Naive B cell (primary cell): Measurements from ENCODE around the gene FRMPD2. TPM values are rescaled to one million over a fixed set of nuclear protein-coding genes. Genes with fewer than 3 reads are reported as not detected.
A peak's percentile ranks its signal among the peaks of the same experiment; 100 is the strongest.
"Not testable (repeated sequence)": the region's sequence is repeated elsewhere in the genome, so short reads cannot be mapped to it uniquely, and the experiment has no call there.

ENCODE experiments used
- ATAC-seq, 2 donors: fragments of 150-1000 bp; cut with Tn5 transposase; 2 replicates each; pipeline ENCODE4 v1.10.0; 2021; ENCODE audit warnings: low read depth in 2 of 2, mild to moderate bottlenecking in 2 of 2, moderate library complexity in 2 of 2
- DNase-seq: peaks from one replicate; pipeline ENCODE4 v3.0.0; 2022
- H3K27ac Mint-ChIP-seq, 6 donors: one replicate each; pipeline ENCODE4 v1.8.0; 2020 to 2022; ENCODE audit warnings: mild to moderate bottlenecking in 6 of 6, mixed read lengths in 6 of 6, moderate library complexity in 5 of 6, inconsistent platforms in 2 of 6
- H3K27me3 Mint-ChIP-seq, 3 donors: one replicate each; pipeline ENCODE4 v1.8.0; 2021 to 2022; ENCODE audit warnings: mixed read lengths in 3 of 3, mild to moderate bottlenecking in 1 of 3
- H3K36me3 Mint-ChIP-seq, 2 donors: one replicate each; pipeline ENCODE4 v1.8.0; 2020 to 2022; ENCODE audit warnings: mixed read lengths in 2 of 2, inconsistent platforms in 1 of 2, mild to moderate bottlenecking in 1 of 2
- H3K4me1 Mint-ChIP-seq, 3 donors: one replicate each; pipeline ENCODE4 v1.8.0; 2020 to 2022; ENCODE audit warnings: mixed read lengths in 3 of 3, inconsistent platforms in 1 of 3, mild to moderate bottlenecking in 1 of 3, moderate library complexity in 1 of 3
- H3K4me3 Mint-ChIP-seq, 8 donors: one replicate each; pipeline ENCODE4 v1.8.0; 2020 to 2022; ENCODE audit warnings: mild to moderate bottlenecking in 8 of 8, mixed read lengths in 8 of 8, moderate library complexity in 8 of 8, inconsistent platforms in 2 of 8
- H3K9me3 Mint-ChIP-seq, 7 donors: one replicate each; pipeline ENCODE4 v1.8.0; 2020 to 2022; ENCODE audit warnings: mixed read lengths in 7 of 7, mild to moderate bottlenecking in 5 of 7, inconsistent platforms in 2 of 7, moderate library complexity in 1 of 7
- polyA plus RNA-seq, 6 donors: library from polyadenylated mRNA; unstranded; fragments of 300-500 nt; fragmentation: Illumina TruSeq; gene quantifications; one replicate each; pipeline ENCODE4 v1.2.3, GENCODE V29; 2021; ENCODE audit warnings: low read depth in 6 of 6

Gene FRMPD2
- polyA plus RNA-seq, 6 donors from 2014 or later, result not detected

DNA sequence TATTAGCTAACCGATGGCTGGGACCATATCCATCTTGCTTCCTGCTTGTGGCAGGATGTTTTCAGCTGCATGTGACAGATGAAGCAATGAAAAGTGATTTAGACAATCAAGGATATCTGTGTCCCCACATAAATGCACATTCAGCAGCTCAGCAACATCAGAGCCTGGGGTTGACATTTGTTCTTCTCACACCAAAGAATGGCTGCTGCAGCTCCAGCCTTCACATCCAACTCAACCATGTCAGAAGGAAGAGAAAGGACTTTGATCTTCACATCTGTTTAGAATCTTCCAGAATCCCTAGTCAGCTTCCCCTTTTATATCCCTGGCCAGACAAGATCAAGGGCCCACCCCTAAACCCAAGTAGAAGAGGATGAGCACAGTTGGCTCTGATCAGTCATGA, 11.9 kb upstream of the FRMPD2 start:
- Mint-ChIP-seq H3K4me1 (peaks cover 0 to 6% (median 0%) of the 10 kb centered on the region in 3 donors), H3K9me3 (peaks cover 13 to 23% (median 19%) of the 10 kb centered on the region in 7 donors), H3K36me3 (peaks cover 4 to 26% of the 10 kb centered on the region in 2 donors), H3K27ac (peak overlapping the region in 1 of 6 donors; percentile 66), H3K27me3 (peaks cover 22 to 36% (median 33%) of the 10 kb centered on the region in 3 donors), H3K4me3 (no peak overlapping the region)
- ATAC-seq (no peak), DNase-seq (no peak)

DNA sequence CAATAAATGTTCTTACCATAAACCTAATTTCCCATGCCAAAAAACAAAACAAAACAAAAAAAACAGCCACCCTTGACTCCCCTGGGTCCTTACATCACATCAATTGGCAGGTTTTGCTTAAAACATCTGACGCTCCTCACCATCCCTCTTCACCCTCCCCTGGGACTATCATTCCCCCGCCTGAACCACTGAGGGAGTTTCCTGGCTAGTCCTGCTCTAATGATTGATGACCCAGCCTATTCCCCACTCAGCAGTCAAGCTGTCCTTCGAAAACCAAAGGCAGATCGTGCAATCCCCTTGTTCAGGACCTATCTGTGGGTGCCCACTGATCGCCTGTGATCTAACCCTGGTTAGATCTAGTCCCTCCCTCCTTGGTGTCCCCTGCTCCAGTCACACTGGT, 11.2 kb upstream of the FRMPD2 start:
- Mint-ChIP-seq H3K27ac (no peak overlapping the region), H3K4me3 (no peak overlapping the region), H3K9me3 (peaks cover 17 to 28% (median 23%) of the 10 kb centered on the region in 7 donors), H3K36me3 (peaks cover 4 to 31% of the 10 kb centered on the region in 2 donors), H3K27me3 (peaks cover 27 to 41% (median 33%) of the 10 kb centered on the region in 3 donors), H3K4me1 (peaks cover 0 to 6% (median 0%) of the 10 kb centered on the region in 3 donors)
- no peak for ATAC-seq
- no peak for DNase-seq

DNA sequence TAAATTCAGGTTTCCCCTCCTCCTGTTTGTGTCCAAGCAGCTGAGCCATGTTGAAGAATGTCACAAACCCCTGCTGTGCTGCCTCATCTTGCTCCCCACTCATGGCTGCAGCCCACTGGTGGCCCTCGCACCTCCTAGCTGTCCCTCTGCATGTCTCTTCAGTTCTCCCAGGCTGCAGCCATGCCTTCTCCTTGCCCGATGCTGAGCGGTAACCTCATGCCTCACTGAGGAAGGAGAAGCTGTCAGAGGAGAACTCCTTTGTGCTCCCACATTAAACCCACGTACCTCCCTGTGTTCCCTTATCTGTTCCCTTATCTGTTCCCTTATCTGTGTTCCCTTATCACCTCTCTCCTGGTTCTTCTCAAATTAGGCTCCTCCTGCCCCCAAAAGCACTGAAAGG, 10.3 kb upstream of the FRMPD2 start:
- DNase-seq (no peak), ATAC-seq (no peak)
- H3K4me1 Mint-ChIP-seq, result peaks cover 0 to 4% (median 0%) of the 10 kb centered on the region in 3 donors
- peaks cover 17 to 28% (median 23%) of the 10 kb centered on the region in 7 donors for H3K9me3 Mint-ChIP-seq
- H3K4me3 Mint-ChIP-seq, result no peak overlapping the region
- H3K27me3 Mint-ChIP-seq, result peaks cover 27 to 41% (median 33%) of the 10 kb centered on the region in 3 donors
- no peak overlapping the region for H3K27ac Mint-ChIP-seq
- H3K36me3 Mint-ChIP-seq, result peaks cover 4 to 31% of the 10 kb centered on the region in 2 donors

DNA sequence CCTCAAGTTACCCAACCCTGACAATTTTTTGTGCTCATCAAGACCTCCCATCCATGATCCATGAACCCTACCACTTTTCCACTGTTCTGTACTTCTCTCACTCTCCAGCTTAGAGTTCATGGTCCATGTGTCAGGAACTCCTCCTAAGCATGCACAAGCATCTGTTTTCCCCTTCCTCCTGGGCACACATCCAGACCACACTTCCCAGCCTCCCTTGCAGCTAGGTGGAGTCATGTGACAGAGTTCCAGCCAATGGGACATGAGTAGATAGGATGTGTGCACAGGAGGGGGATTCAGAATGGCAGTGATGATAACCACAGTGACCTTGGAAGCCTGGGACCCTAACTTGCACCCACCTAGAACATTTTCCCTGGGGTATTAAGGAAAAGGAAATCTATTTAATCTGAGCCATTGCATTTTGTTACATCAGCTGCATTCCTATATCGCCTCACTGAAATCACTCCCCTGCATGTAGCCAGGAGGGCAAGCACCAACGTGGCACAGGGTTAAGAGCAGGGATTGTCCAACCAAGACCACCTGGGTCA, 9.6 kb upstream of the FRMPD2 start:
- Mint-ChIP-seq H3K4me1 (peaks cover 0 to 5% (median 0%) of the 10 kb centered on the region in 3 donors), H3K9me3 (peaks cover 17 to 30% (median 25%) of the 10 kb centered on the region in 7 donors), H3K36me3 (peaks cover 4 to 31% of the 10 kb centered on the region in 2 donors), H3K27ac (no peak overlapping the region), H3K27me3 (peaks cover 27 to 39% (median 33%) of the 10 kb centered on the region in 3 donors), H3K4me3 (peak overlapping the region in 2 of 8 donors; percentile 2 to 30)
- ATAC-seq, result no peak
- no peak for DNase-seq

DNA sequence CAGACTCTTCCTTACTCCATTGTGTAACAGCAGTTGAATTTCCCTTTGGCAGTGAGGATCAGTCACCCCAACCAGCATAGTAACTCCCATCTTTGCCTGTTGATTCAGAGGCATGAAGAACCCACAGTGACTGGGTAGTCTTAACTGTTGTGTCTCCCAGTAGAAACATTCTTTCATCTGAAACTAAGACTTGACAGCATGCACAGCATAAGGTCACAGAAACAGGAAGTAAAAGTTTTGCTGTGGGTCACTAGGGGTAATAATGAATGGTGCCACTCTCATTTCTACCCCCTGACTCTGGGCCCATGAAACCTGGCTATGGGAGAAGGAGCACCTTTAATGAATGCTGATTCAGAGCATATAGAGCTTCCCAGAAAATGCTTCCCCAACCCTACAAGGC, 8.3 kb upstream of the FRMPD2 start:
- ATAC-seq, result peak in 1 of 2 donors; percentile 37
- H3K27ac Mint-ChIP-seq, result peak overlapping the region in 1 of 6 donors; percentile 39

DNA sequence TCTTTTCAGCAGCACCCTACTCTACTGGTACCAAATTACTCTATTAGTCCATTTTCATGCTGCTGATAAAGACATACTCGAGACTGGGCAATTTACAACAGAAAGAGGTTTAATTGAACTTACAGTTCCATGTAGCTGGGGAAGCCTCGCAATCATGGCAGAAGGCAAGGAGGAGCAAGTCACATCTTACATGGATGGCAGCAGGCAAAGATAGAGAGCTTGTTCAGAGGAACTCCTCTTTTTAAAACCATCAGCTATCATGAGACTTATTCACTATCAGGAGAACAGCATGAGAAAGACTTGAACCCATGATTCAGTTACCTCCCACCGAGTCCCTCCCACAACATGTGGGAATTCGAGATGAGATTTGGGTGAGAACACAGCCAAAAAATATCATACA, 7.2 kb upstream of the FRMPD2 start:
- H3K27me3 Mint-ChIP-seq, result peaks cover 23 to 42% (median 28%) of the 10 kb centered on the region in 3 donors
- not testable (repeated sequence) for DNase-seq, ATAC-seq, H3K27ac Mint-ChIP-seq, H3K4me1 Mint-ChIP-seq
- H3K4me3 Mint-ChIP-seq, result peak overlapping the region in 1 of 8 donors; percentile 29
- peaks cover 4 to 31% of the 10 kb centered on the region in 2 donors for H3K36me3 Mint-ChIP-seq
- H3K9me3 Mint-ChIP-seq, result peaks cover 20 to 32% (median 25%) of the 10 kb centered on the region in 7 donors

More for the DNA sequence above, 8.3 kb upstream of the FRMPD2 start:
- no peak for DNase-seq
- Mint-ChIP-seq H3K36me3 (peaks cover 4 to 31% of the 10 kb centered on the region in 2 donors), H3K4me3 (peak overlapping the region in 1 of 8 donors; percentile 12), H3K27me3 (peaks cover 32 to 40% (median 33%) of the 10 kb centered on the region in 3 donors), H3K9me3 (peaks cover 17 to 30% (median 25%) of the 10 kb centered on the region in 7 donors), H3K4me1 (peaks cover 0 to 8% (median 0%) of the 10 kb centered on the region in 3 donors)

DNA sequence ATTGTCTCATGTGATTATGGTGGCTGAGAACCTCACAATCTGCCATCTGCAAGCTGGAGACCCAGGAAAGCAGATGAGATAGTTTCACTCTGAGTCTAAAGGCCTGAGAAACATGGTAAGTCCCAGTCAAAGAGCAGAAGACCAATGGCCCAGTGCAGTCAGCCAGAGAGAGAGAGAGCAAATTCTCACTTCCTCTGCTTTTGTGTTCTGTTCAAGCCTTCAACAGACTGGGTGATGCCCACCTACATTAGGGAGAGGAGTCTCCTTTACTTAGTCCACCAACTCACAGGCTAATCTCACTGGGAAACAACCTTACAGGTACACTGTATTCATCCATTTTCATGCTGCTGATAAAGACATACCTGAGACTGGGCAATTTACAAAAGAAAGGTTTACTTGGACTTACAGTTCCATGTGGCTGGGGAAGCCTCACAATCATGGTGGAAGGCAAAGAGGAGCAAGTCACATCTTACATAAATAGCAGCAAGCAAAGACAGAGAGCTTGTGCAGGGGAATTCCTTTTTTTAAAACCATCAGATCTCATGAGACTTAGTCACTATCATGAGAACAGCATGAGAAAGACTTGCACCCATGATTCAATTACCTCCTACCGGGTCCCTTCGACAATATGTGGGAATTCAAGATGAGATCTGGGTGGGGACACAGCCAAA, 4.7 kb upstream of the FRMPD2 start:
- Mint-ChIP-seq H3K4me1 (peaks cover 0 to 8% (median 0%) of the 10 kb centered on the region in 3 donors), H3K9me3 (peaks cover 10 to 28% (median 18%) of the 10 kb centered on the region in 7 donors), H3K4me3 (no peak overlapping the region), H3K36me3 (peaks cover 4 to 9% of the 10 kb centered on the region in 2 donors), H3K27ac (peak overlapping the region in 1 of 6 donors; percentile 44), H3K27me3 (peaks cover 0 to 20% (median 14%) of the 10 kb centered on the region in 3 donors)
- DNase-seq, result no peak
- peak; percentile 30 to 35 for ATAC-seq

DNA sequence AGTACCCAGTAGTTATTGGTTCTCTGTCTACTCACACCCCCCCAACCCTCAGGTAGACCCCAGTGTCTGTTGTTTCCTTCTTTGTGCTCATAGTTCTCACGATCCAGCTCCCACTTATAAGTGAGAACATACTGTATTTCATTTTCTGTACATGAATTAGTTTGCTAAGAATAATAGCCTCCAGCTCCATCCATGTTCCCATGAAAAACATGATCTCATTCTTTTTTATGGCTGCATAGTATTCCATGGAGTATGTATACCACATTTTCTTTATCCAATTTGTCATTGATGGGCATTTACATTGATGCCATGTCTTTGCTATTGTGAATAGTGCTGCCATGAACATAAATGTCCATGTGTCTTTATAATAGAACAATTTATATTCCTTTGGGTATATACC, 2.6 kb upstream of the FRMPD2 start:
- peaks cover 0 to 8% (median 0%) of the 10 kb centered on the region in 3 donors for H3K4me1 Mint-ChIP-seq
- H3K9me3 Mint-ChIP-seq, result peaks cover 4 to 19% (median 13%) of the 10 kb centered on the region in 7 donors
- no peak overlapping the region for H3K27ac Mint-ChIP-seq
- DNase-seq (no peak), ATAC-seq (no peak)
- H3K27me3 Mint-ChIP-seq, result peaks cover 0 to 17% (median 16%) of the 10 kb centered on the region in 3 donors
- no peak overlapping the region for H3K4me3 Mint-ChIP-seq
- H3K36me3 Mint-ChIP-seq, result peaks cover 0 to 9% of the 10 kb centered on the region in 2 donors

DNA sequence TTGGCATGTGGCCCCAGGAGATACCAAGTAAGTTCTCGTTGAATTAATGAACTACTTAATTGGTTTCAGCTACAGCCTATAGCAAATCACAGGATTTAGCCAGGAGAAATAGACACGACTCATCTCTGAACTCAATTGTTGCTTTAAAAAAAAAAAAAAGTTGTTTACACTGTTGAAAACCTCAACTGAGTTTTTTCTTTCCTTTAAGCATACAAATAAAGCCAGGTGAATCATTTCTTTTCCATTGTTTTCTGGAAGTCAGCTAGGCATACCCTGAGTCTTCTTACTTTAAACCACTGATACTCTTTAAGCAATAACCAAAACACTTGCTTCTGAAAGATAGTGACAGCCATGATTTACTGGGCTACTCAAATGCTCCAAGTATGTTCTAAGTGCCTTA, 755 bp downstream of the FRMPD2 start:
- Mint-ChIP-seq H3K9me3 (peaks cover 0 to 6% (median 0%) of the 10 kb centered on the region in 7 donors), H3K27ac (no peak overlapping the region), H3K4me3 (no peak overlapping the region), H3K36me3 (no peaks in the 10 kb centered on the region), H3K4me1 (no peaks in the 10 kb centered on the region), H3K27me3 (peaks cover 16 to 20% (median 17%) of the 10 kb centered on the region in 3 donors)
- DNase-seq (no peak), ATAC-seq (no peak)

DNA sequence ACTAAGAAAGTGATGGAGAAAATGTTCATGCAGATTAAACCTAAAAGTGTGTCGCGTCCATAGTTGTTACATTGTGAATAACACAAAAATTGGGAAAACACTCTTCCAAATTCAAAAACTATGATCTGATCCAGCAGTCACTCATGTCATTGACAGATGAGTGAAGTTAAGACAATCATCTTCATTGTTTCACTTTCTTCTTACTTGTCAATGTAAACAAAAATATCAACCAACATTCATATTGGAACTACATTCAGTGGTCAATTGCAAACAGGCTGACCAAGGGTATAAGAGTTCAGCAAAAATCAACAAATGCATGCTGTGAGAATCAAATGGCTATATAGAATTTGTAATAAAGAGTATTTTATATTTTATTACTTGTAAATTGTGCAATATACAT, 1.8 kb downstream of the FRMPD2 start:
- no peaks in the 10 kb centered on the region for H3K4me1 Mint-ChIP-seq
- DNase-seq, result no peak
- H3K4me3 Mint-ChIP-seq, result no peak overlapping the region
- H3K36me3 Mint-ChIP-seq, result no peaks in the 10 kb centered on the region
- no peak for ATAC-seq
- H3K27me3 Mint-ChIP-seq, result peaks cover 11 to 16% (median 15%) of the 10 kb centered on the region in 3 donors
- peaks cover 0 to 3% (median 2%) of the 10 kb centered on the region in 7 donors for H3K9me3 Mint-ChIP-seq
- H3K27ac Mint-ChIP-seq, result no peak overlapping the region

DNA sequence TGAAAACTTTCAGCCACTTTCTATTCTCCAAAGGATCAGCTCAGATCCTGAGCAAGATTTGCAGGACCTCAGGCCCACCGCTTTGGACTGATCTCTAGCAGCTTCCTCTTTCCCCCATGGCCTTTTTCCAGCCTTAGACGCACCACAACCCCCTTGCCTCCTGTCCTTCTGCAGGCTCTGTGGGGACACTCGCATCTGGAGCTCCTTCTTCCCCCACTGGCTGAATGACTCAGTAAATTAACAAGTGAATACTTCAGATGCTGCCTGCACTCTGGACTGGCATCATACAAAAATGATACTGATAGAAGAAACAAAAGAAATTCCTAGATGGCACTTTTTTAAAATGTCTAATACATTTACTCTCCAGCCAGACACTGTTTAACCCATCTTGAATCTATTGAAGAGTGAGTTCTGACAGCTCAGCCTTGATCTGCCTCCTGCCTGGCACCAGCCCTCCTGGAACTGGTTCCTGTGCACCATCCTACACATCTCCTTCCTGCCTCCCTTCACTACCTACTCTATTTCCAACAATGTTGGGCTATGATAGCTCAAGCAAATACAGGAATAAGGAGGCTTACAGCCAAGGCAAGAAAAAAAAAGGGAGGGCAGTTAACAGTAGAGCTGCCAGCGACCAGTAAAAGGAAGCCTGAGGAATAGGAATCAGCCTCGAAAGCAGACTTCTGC, 3.3 kb downstream of the FRMPD2 start:
- no peaks in the 10 kb centered on the region for H3K4me1 Mint-ChIP-seq
- no peak for ATAC-seq
- H3K27me3 Mint-ChIP-seq, result peaks cover 16 to 25% (median 23%) of the 10 kb centered on the region in 3 donors
- H3K27ac Mint-ChIP-seq, result no peak overlapping the region
- peak overlapping the region in 1 of 8 donors; percentile 48 for H3K4me3 Mint-ChIP-seq
- H3K36me3 Mint-ChIP-seq, result no peaks in the 10 kb centered on the region
- H3K9me3 Mint-ChIP-seq, result peaks cover 0 to 10% (median 0%) of the 10 kb centered on the region in 7 donors
- no peak for DNase-seq

DNA sequence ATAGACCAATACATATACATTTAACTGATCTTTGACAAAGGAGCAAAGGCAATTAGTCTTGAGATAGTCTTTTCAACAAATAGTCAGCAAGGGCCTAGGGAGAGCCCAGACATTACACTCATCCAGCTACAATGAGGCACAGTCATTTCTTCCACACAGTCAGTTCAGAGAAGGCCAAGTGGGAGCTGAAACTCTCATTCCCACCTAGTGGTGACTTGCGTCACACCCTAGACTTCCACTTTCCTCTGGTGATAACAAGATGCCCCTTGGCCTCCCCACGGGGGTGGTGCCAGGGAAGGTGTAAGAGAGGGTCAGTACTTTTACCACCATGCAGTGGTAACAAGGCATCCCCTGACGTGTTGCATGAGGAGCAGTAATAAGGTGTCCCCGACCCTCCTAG, 8.0 kb downstream of the FRMPD2 start:
- H3K4me1 Mint-ChIP-seq, result no peaks in the 10 kb centered on the region
- H3K27ac Mint-ChIP-seq, result no peak overlapping the region
- ATAC-seq (no peak), DNase-seq (no peak)
- no peaks in the 10 kb centered on the region for H3K36me3 Mint-ChIP-seq
- peaks cover 0 to 17% (median 3%) of the 10 kb centered on the region in 7 donors for H3K9me3 Mint-ChIP-seq
- no peak overlapping the region for H3K4me3 Mint-ChIP-seq
- peaks cover 13 to 38% (median 22%) of the 10 kb centered on the region in 3 donors for H3K27me3 Mint-ChIP-seq

DNA sequence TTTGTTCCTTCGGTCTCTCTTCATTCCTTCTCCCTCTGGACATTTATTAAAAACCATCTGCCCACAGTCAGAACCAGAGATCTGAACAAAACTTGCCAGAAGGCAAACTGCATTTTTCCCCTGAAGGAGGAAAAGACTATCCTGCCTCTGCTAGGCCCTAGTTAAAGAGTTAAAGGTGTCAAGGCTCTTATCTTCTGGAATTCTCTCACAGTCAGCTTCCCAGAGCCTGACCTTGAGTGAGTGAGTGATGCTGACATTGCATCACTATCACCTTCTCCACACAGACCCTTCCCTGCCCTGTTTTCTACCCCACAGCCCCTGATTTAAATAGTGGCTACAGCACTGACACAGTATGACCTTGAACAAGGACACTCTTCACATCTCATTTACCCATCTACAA, 16.4 kb downstream of the FRMPD2 start:
- no peak for ATAC-seq
- Mint-ChIP-seq H3K4me1 (no peaks in the 10 kb centered on the region), H3K4me3 (no peak overlapping the region), H3K9me3 (peaks cover 0 to 8% (median 3%) of the 10 kb centered on the region in 7 donors), H3K27ac (no peak overlapping the region), H3K36me3 (no peaks in the 10 kb centered on the region), H3K27me3 (peaks cover 27 to 46% (median 39%) of the 10 kb centered on the region in 3 donors)
- no peak for DNase-seq
